ENCODE measurements around the gene BTN1A1.
"Not testable (repeated sequence)": the region's sequence is repeated elsewhere in the genome, so short reads cannot be mapped to it uniquely, and the experiment has no call there.

BTN1A1 gene, protein sequence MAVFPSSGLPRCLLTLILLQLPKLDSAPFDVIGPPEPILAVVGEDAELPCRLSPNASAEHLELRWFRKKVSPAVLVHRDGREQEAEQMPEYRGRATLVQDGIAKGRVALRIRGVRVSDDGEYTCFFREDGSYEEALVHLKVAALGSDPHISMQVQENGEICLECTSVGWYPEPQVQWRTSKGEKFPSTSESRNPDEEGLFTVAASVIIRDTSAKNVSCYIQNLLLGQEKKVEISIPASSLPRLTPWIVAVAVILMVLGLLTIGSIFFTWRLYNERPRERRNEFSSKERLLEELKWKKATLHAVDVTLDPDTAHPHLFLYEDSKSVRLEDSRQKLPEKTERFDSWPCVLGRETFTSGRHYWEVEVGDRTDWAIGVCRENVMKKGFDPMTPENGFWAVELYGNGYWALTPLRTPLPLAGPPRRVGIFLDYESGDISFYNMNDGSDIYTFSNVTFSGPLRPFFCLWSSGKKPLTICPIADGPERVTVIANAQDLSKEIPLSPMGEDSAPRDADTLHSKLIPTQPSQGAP

DNA sequence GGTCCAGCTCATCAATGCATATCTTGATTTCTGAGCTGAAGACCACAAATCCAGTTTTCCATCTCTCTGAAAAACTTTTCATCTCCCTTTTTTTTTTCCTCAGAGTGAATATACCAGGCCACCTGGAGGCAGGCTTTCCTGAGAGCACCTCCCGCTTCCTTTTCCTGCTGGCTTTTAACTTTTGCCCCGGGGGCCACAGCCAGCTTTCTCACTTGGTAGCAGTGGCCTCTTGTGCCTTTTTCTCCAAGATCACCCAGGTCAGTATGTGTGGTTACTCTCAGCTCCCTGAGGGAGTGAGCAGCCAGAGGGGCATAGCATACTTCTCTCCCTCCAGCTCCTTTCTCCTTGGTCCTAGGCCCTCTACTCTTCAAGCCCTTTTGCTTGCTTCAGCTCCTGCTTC lies at the start of gene BTN1A1:
BTN1A1 (plus strand) TSS at position 202 of the 400 bp plus-strand sequence. CDS start 984 bp downstream, outside the sequence.
- DNase-seq (ENCODE audit: low read depth) = no peak

DNA sequence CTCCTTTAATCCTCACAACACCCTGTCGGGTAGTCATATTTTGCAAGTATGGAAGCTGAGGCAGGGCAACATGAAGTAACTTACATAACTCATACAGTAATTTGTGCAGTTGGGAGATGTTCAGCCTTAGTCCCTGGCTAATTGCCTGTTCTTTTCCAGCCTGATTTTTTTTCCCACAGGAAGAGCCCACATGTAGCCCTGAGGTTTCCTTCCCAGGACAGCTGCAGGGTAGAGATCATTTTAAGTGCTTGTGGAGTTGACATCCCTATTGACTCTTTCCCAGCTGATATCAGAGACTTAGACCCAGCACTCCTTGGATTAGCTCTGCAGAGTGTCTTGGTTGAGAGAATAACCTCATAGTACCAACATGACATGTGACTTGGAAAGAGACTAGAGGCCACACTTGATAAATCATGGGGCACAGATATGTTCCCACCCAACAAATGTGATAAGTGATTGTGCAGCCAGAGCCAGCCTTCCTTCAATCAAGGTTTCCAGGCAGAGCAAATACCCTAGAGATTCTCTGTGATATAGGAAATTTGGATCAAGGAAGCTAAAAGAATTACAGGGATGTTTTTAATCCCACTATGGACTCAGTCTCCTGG lies 47.4 kb upstream of the BTN1A1 start:
- no peak for DNase-seq (ENCODE audit: low read depth)

DNA sequence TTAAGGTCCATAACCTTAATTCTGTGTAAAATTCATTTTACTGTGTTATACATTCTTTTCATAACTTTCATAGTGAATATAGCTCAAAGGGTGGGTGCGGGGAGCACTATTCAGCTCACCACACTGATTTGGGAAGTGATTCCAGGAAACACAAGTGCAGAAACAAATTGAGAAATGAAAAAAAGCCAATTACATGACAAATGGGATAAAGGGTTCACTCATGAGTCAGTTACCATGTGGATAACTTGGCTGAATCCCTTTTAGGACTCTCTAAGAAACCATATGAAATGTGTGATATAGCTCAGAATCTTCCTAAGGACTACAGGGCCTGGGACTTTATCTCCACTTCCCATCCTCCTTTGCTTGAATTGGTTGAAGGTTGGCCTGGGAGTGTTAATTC lies 45.5 kb upstream of the BTN1A1 start:
- DNase-seq (ENCODE audit: low read depth) = no peak

DNA sequence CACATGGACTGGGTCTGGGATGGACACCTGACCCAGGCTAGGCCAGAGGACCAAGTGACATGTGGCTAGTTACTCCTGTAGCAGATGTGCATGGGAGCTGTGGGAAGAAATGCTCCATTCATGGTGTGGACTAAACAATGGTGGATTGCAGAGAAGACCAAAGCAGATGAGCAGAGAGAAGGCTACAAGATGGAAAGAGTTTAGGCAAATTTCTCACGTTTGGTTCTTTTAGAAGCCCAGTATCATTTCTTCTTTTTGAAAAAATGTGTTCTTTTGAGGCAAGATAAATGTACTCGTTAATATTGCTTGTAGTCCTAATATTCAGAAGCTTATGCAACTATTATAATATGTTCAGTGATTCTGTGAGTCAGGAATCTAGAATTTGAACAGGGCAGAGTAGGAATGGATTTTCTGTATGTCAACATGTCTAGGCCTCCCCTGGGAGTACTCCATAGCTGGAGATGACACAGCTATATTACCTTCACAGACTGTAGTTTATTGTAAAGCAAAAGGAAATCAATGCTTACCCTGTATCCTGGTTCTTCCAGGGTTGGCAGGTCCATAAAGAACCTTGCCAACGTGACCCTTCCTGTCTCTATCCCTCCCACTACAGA lies 44.6 kb upstream of the BTN1A1 start:
- no peak for DNase-seq (ENCODE audit: low read depth)

DNA sequence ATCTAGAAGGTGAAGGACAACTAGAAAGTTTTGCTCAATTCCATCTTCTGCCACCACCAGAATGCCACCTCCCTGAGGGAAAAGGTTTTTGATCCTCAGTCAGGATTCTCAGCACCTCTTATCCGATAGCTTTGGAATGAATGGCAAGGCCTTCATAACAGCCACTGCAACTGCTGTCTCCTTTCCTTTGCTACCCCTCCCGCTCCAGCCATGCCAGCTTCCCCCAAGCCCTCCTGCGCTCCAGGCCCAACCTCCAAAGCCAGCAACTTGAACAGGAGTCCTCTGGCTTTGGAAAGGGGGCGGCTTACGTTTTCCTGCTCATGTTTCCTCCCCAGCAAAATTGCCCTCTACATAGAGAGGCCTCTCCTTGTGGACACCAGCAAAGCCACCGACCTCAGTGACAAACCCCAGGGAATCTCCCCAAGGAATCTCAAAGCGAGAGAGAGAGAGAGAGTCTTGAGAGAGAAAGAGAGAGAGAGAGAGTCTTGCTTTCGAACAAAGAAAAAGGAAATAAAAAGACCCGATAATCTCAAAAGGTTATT lies 42.8 kb upstream of the BTN1A1 start:
- no peak for DNase-seq (ENCODE audit: low read depth)

DNA sequence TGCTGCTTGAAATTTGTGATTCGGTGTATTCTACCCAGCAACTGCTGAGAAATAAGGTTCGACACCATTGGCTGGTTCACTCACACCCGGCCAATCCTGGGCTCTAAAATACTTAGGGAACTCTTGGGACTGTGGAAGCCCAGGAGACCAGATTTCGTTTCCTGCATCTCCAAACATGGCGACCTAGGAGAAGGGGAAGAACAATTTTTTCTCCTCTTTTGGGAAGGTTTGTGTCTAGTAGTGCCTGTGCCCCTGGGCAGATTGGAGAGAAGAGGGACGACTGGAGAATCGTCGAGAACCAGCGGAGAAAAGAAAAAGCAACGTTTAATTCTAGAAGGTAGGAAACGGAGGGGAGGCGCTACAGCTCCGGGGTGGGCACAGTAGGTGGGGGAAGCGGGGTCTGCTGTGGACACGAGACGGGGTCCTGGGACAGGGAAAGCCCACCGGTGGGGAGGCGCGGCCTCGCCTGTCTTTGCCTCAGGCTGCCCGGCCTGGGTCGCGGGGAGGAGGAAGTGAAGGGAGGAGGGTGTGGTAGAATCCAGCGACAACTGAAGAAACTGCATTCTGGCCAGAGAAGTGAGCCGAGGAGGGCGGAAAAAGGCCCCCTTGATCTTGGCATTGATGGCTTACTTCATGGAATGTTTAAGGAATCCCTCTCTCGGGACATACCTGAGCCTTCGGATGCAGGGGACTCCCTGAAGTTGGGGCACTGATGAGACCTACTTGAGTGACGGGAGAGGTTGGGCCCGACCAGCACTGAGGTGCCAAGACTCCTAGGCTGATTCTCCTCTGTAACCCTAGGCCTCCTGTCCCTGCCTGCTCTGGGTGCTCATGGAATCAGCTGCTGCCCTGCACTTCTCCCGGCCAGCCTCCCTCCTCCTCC lies 42.1 kb upstream of the BTN1A1 start, which contains the start of gene BTN2A1:
BTN2A1 (plus strand) TSS at position 150 of the 883 bp plus-strand sequence; CDS start at position 832, 682 bp downstream.
- DNase-seq (ENCODE audit: low read depth) = peak; percentile 96

DNA sequence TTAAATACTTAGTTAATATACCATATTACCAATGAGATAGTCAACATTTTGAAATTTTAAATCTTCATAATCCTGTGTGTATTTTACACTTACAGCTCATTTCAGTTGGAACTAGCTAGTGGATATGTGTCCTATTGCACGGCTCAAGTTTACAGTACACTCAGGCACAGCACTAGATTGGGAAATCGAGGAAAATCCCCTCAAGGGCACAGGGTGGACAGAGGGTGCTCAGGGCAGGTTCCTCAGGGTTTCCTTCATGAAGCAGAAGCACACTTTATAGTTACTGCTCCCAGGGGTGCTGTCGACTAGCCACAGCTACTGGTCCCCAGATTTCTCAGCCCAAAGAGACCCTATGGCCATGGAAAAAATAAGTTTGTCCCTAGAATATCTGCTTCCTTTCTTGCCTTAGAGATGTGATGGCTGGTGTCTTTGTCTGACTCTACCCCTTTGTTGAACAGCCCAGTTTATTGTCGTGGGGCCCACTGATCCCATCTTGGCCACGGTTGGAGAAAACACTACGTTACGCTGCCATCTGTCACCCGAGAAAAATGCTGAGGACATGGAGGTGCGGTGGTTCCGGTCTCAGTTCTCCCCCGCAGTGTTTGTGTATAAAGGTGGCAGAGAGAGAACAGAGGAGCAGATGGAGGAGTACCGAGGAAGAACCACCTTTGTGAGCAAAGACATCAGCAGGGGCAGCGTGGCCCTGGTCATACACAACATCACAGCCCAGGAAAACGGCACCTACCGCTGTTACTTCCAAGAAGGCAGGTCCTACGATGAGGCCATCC lies 40.9 kb upstream of the BTN1A1 start:
- no peak for DNase-seq (ENCODE audit: low read depth)

DNA sequence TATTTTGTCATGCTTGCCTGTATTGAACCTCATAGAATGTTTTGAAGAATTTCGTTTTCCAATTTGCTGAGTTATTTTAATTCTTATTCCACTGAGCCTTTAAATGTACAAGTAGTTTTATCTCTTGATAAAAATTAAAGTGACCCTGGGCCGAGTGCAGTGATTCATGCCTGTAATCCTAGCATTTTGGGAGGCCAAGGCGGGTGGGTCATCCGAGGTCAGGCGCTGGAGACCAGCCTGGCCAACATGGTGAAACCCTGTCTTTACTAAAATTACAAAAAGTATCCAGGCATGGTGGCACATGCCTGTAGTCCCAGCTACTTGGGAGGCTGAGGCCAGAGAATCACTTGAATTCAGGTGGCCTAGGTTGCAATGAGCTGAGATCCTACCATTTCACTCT lies 38.8 kb upstream of the BTN1A1 start:
- not testable (repeated sequence) for DNase-seq (ENCODE audit: low read depth)

DNA sequence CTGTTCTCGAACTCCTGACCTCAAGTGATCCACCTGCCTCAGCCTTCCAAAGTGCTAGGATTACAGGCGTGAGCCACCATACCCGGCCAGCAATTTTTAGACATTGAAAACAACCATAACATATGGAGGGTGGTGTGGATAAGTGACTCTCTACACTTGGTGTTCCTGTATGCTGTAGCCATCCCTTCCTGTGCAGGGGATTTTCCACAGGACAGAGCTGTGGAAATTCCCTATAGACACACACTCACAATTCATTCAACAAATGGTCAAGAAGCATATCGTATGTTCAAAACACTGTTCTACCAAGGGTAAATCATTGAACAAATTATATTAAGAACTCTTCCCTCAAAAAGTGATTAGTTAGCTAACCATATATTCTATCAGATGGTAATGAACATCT lies 36.1 kb upstream of the BTN1A1 start:
- no peak for DNase-seq (ENCODE audit: low read depth)

DNA sequence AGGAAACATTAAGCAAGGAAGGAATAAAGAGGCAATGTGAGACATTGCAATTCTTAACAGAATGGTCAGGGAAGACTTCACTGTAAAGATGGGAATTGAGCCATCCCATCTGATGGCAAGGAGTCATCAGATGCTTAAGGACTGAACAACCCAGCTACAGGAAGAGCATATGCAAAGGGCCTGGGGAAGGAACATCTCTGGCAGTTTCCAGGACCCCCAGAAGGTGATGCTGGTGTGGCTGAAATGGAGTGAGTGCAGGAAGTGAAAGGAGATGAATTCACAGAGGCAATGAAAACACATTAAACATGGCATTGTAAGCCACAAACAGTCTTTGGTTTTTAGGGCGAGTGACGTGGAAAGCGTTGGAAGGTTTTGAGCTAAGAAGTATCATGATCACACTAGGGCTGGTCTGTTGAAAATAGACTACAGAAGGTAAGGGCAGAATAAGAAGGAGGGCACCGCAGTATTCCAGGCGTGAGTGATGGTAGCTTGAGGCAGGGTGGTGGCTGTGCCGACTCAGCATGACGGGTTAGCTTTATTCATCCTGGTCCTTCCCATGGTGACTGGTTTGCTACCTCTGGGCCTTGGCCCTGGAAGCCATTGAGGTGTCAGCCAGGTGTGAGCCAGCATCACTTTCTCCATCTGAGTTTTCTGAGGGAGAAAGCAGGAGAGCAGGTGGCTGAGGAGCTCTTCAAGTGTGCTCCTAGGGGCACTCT lies 35.5 kb upstream of the BTN1A1 start:
- DNase-seq (ENCODE audit: low read depth) = peak; percentile 34

DNA sequence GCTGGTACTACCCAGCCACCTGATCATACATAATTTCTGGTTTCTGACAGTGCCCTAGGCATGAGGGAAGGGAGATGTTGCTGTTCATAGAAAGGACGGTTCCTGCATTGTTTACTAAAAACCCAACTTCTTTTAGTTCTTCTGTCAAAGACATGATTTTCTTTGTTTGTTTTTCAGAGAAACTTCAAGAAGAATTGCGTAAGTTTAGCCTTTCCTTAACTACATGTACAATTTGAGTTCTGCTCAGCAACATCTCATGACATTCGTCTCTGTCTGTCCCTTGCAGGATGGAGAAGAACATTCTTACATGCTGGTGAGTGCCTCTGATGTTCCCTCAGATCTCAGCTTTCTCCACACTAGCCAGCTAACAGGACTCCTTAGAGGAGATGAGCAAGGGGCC lies 34.3 kb upstream of the BTN1A1 start:
- no peak for DNase-seq (ENCODE audit: low read depth)

DNA sequence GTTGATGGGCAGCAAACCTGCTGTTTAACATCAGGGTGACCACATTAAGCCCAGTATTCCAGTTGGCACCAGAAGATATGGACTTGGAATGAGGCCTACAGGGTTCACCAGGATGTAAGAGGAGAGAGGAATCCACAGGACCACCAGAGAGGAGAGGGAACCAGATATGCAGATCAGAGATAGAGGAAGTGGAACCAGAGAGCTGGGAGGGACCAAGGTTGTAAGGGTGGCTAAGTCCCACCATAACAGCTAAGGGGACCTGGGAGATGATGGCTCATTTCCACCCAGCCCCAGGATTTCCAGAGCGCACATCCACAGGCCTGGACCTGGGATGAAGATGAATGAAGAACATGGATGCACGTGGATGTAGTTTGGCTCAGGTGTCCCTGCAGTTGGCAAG lies 31.3 kb upstream of the BTN1A1 start:
- no peak for DNase-seq (ENCODE audit: low read depth)

DNA sequence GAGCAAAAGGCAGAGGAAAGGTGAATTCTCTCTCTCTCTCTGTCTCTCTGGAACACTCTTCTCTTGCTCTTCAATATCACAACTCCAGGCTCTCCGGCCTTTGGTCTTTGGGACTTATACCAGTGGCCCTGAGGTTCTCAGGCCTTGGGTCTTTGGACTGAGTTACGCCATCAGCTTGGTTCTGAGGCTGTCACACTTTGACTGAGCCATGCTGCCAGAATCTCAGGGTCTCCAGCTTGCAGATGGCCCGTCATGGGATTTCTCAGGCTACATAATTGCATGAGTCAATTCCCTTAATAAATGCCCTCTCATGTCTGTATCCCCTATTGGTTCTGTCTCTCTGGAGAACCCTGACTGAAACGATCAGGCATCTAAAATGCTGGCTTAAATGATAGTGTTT lies 29.5 kb upstream of the BTN1A1 start:
- DNase-seq (ENCODE audit: low read depth) = no peak

DNA sequence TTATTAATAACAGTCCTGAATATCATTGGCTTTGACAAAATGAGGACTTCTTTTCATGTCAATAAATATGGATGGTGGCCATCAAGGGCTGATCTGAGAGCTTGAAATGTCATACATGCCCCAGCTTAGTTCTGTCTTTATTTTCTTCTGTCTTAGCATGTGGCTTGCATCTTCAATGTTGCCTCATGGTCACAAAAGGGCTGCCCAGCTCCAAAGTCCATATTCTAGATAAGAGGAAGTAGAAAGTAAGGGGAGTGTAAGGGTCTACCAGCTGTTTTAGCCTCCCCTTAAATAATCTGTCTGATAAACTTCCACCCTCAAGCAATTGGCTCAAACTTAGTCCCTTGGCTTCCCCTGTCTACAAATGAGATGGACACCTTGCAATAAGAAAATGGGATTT lies 28.1 kb upstream of the BTN1A1 start:
- no peak for DNase-seq (ENCODE audit: low read depth)

DNA sequence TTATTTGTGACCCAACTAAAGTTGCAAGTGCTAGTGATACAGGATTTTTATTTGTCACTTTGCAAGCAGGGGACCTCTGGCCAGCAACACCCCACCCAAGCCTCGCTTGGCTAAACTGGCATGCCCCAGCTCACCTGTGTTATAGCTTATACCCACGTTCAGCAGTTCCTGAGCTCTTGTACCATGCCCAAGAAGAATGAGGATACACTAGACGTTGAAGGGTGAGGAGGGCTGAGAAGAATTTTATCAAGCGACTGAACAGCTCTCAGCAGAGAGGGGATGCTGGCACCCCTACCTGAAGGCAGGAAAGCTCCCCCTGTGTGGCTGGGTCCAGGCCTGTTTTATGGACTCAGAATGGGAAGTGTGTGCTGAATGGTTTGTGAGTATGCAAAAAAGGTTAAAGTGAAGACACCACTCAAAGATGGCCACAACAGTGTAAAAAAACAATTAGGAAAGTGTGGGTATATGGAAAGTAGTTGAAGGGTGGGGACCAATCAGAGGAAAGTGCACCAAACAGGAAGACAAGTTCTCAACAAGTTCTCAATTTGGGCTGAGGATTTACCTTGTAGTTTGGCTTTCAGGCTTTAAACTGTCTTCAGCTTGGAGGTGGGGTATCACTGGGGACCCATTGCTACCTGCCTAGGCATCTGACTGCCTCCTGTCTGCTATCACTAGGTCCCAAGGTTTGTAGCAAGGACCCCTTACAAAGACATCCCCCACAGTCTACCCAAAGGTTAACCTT lies 27.4 kb upstream of the BTN1A1 start:
- DNase-seq (ENCODE audit: low read depth) = no peak

DNA sequence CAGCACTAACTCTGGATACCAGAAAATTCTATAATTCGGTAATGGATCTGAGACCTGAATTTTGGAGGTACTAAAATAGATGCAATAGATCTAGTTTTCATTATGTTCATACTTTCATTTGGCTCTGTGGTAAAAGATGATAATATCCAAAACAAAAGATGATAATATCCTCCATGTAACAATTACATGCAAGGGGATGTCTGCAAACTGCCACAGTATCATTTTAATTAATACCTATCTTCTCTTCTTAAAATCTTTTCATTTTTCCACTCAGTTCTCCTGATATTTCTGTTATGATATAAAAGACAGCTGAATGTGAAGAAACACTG lies 26.7 kb upstream of the BTN1A1 start:
- no peak for DNase-seq (ENCODE audit: low read depth)

DNA sequence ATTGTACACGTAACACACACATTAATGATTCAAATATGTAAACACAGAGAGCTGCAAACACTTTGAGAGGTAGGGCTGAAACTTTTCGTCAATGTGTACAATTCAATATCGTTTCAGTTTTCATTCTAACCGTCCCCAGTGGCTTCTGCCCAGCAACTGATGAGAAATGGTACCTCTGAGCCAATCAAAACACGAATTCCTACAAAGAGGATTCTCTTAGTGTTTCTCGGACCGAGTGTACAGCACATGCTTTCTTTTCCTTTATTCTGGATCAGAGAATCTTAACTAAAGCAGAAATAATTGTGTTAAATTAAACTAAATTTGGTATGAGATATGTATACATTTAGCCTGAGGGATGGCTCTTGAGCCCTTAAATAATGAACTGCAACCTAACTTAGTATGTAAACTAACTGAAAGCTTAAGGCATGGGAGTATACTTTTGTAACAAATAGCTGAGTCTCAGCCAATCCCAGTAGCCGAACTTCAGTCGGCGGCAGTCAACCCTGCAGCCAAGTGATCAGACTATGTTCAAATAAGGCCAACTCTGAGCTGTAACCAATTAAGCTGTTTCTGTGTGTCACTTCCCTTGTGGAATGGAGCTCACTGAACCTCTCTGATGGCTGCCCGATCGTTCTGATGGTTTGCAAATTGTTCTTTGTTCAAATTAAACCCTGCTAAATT lies 26.2 kb upstream of the BTN1A1 start:
- peak; percentile 95 for DNase-seq (ENCODE audit: low read depth)

DNA sequence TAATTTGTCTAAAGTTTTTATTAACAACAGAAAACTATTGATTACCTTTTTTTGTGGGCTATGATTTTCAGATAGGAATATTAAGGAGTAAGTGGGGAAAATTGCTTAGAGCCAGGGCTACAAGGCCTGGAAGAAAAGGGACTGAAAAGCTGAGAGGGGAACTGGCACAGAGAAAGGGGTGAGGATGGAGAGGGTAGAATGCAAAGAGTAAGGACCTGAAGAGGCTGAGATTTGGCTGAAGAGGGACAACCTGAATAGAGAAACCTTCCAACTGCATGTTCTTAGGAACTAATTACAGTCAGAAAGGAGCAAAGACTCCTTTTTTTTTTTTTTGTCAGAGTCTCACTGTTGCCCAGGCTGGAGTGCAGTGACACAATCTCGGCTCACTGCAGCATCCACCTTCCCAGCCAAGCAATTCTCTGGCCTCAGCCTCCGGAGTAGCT lies 25.6 kb upstream of the BTN1A1 start:
- peak; percentile 29 for DNase-seq (ENCODE audit: low read depth)

Measured in ELR (cell line).